Tibial artery (tissue), 4 donors: ENCODE measurements around the gene TLX2.
"Not testable (repeated sequence)": the region's sequence is repeated elsewhere in the genome, so short reads cannot be mapped to it uniquely, and the experiment has no call there.

Experiments
- DNase-seq, 2 donors: peaks; one replicate each; pipeline ENCODE4 v3.0.0-alpha.2; 2019
- H3K27ac ChIP-seq, 2 donors: fragments of 200-600 bp; sonication (generic) in 1 of 2; 1 replicate in 1 of 2; 2 replicates in 1 of 2; pipeline ENCODE4 v1.5.1; 2018 to 2019; ENCODE audit warnings: mild to moderate bottlenecking in 1 of 2
- H3K27me3 ChIP-seq, 2 donors: fragments of 200-600 bp; sonication (generic) in 1 of 2; one replicate each; pipeline versions ENCODE4 v1.5.1 to v1.6.0; 2016 to 2019
- H3K36me3 ChIP-seq, 3 donors: fragments of 200-600 bp; sonication (generic) in 2 of 3; one replicate each; pipeline ENCODE4 v1.5.1; 2016 to 2019; ENCODE audit warnings: mild to moderate bottlenecking in 2 of 3
- H3K4me1 ChIP-seq, 4 donors: fragments of 200-600 bp; sonication (generic) in 2 of 4; 1 replicate in 3 of 4; 2 replicates in 1 of 4; pipeline ENCODE4 v1.5.1; 2016 to 2019
- H3K4me3 ChIP-seq, 2 donors: fragments of 200-600 bp; sonication (generic) in 1 of 2; 1 replicate in 1 of 2; 2 replicates in 1 of 2; pipeline ENCODE4 v1.5.1; 2018 to 2019; ENCODE audit warnings: mild to moderate bottlenecking in 2 of 2
- H3K9me3 ChIP-seq, 3 donors: fragments of 200-600 bp; sonication (generic) in 1 of 3; one replicate each; pipeline ENCODE4 v1.5.1; 2016 to 2019
- intact Hi-C: fragments of 100-400 bp; cut with DNase I; formaldehyde crosslinking; loops from one replicate; pipeline ENCODE4 v1.15.0; 2023; ENCODE audit warnings: low total_unique reads
- TF ChIP-seq, protein P1 (sequence below), 2 experiments: fragments of 200-600 bp in 1 of 2; fragments of 450-650 bp in 1 of 2; IDR thresholded peaks; one replicate each; pipeline ENCODE4 v1.5.1; 2017 to 2019; ENCODE audit warnings: antibody characterized with exemption in 2 of 2, mild to moderate bottlenecking in 1 of 2, moderate library complexity in 1 of 2

The TLX2 gene

DNA sequence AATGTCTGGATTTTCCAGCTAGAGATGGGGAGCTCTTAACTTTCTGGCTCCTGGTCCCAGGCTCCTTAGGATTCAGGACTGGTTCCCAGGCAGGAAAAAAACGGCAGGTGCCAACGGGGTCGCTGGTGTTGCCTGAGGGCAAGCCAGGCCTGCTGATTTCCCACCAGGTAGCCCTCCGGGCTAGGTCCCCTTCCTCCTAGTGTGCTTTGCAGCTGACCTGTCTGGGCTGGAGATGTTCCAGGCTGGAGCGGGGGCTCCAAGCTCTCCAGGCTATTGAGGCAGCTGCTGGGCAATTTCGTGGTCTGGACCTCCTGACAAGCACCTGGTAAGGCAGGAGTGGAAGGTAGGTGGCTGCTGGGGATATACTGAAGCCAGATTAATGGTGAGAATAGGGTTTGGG, 39.8 kb upstream of the TLX2 start:
- Histone ChIP-seq H3K27me3 (no peaks in the 10 kb centered on the region), H3K27ac (no peak overlapping the region), H3K4me1 (peaks cover 0 to 25% (median 13%) of the 10 kb centered on the region in 4 donors), H3K36me3 (peaks cover 15 to 43% (median 26%) of the 10 kb centered on the region in 3 donors), H3K4me3 (no peak overlapping the region), H3K9me3 (no peaks in the 10 kb centered on the region)
- intact Hi-C loops = no loop called here
- no peak for DNase-seq
- TF ChIP-seq, protein P1, sequence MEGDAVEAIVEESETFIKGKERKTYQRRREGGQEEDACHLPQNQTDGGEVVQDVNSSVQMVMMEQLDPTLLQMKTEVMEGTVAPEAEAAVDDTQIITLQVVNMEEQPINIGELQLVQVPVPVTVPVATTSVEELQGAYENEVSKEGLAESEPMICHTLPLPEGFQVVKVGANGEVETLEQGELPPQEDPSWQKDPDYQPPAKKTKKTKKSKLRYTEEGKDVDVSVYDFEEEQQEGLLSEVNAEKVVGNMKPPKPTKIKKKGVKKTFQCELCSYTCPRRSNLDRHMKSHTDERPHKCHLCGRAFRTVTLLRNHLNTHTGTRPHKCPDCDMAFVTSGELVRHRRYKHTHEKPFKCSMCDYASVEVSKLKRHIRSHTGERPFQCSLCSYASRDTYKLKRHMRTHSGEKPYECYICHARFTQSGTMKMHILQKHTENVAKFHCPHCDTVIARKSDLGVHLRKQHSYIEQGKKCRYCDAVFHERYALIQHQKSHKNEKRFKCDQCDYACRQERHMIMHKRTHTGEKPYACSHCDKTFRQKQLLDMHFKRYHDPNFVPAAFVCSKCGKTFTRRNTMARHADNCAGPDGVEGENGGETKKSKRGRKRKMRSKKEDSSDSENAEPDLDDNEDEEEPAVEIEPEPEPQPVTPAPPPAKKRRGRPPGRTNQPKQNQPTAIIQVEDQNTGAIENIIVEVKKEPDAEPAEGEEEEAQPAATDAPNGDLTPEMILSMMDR (IDR thresholded peaks at IDR 0.05) = no peak

DNA sequence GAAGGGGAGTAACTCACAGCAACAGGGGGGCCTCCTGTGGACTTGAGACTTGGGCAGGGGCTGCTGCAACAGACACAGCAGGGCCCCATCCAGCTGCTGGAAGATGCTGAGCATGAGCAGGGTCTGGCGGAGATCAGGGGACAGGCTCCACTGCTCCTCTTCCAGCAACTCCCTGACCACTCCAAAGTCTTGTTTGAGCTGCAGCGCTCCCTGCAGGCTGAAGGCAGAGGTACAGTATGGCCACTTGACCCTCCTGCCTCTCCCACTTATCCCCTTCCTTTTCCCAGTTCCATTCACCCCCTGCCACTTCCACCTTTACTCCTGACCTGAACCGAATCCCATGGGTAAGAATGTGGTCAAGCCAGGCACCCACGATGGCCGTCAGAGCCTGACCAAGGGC, 39.4 kb upstream of the TLX2 start:
- no peaks in the 10 kb centered on the region for H3K27me3 ChIP-seq
- TF ChIP-seq, protein P1 (IDR thresholded peaks at IDR 0.05) = no peak
- H3K36me3 ChIP-seq = peaks cover 15 to 47% (median 26%) of the 10 kb centered on the region in 3 donors
- no peak overlapping the region for H3K4me3 ChIP-seq
- no peaks in the 10 kb centered on the region for H3K9me3 ChIP-seq
- no peak for DNase-seq
- intact Hi-C loops = no loop called here
- no peak overlapping the region for H3K27ac ChIP-seq
- peaks cover 0 to 25% (median 15%) of the 10 kb centered on the region in 4 donors for H3K4me1 ChIP-seq

DNA sequence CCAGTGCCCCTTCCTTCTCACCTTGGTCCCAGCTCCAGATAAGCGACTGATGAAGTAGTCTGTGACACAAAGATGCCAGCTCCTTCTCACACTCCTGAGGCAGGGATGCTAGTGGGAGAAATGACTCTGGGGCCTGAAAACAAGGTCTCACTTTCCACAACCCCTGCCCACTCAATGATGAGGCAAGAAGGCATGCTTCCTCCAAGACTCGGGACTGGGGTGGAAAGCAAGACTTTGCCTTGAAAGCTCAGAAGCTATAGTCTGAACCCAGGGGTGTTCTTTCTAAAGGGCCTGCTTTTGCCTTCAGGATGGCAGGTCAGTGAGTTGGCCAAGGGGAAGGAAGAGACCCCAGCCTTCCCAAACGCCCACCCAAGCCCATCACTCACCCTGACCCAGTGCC, 32.8 kb upstream of the TLX2 start:
- TF ChIP-seq, protein P1 (IDR thresholded peaks at IDR 0.05) = no peak
- intact Hi-C loops = loop anchor here (5.0 kb wide), 1 partner anchor 46 kb away; the partner anchor contains the start of genes AUP1, DQX1 and HTRA2
- H3K36me3 ChIP-seq = peaks cover 10 to 50% (median 26%) of the 10 kb centered on the region in 3 donors

DNA sequence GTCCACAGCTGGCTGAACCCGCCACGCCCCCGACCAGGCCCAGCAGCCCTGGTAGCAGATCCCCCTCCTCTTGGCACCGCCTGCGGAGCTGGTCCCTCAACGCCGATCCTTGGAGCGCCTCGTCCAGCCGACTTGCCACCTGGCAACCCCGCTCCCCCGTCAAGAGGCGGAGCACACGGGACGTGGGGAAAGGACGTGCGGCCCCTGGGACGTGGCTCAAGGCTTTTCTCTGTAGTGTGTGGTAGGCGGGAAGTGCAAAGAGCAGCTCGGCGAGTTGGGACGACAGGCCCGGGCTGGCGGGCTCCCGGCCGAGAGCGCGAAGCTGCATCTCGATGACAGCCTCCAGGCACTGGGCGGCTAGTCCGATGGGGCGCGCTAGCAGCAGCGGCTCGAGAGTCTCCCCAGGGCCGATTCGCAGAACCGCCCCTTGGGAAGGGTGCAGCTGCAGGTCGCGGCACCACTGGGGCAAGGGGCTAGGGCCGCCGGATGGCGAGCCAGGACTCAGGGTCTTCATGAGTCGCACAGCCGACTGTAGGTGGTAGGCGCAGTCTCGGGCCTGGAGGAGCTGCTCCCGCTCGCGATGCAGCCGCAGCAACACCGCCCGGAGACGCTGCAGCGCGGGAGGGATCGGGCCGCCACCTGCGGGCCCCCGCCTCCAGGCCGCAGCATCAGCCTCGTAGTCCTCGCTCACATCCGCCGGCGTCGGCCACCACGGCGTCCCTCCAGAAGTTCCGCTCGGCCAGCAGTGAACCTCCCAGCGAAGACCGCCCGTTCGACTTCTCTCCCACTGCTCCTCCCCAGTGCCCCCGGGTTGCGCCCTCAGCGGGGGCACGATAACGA, 32.1 kb upstream of the TLX2 start:
- H3K4me1 ChIP-seq = peaks cover 0 to 35% (median 26%) of the 10 kb centered on the region in 4 donors
- H3K27ac ChIP-seq = peak overlapping the region; percentile 83 to 95
- no peaks in the 10 kb centered on the region for H3K9me3 ChIP-seq
- intact Hi-C loops = loop anchor here (2.0 to 5.0 kb wide), 2 partner anchors 27 to 45 kb away; partner anchors contain the start of genes AUP1, DQX1, HTRA2 and INO80B
- TF ChIP-seq, protein P1 (IDR thresholded peaks at IDR 0.05) = no peak
- peak overlapping the region; percentile 84 to 86 for H3K4me3 ChIP-seq
- DNase-seq = peak; percentile 67
- H3K27me3 ChIP-seq = no peaks in the 10 kb centered on the region
- peaks cover 17 to 53% (median 26%) of the 10 kb centered on the region in 3 donors for H3K36me3 ChIP-seq

More for the DNA sequence above, 32.8 kb upstream of the TLX2 start:
- no peaks in the 10 kb centered on the region for H3K27me3 ChIP-seq
- H3K4me1 ChIP-seq = peaks cover 0 to 35% (median 26%) of the 10 kb centered on the region in 4 donors
- peak overlapping the region; percentile 83 to 95 for H3K27ac ChIP-seq
- no peaks in the 10 kb centered on the region for H3K9me3 ChIP-seq
- H3K4me3 ChIP-seq = peak overlapping the region; percentile 84 to 86
- DNase-seq = no peak

DNA sequence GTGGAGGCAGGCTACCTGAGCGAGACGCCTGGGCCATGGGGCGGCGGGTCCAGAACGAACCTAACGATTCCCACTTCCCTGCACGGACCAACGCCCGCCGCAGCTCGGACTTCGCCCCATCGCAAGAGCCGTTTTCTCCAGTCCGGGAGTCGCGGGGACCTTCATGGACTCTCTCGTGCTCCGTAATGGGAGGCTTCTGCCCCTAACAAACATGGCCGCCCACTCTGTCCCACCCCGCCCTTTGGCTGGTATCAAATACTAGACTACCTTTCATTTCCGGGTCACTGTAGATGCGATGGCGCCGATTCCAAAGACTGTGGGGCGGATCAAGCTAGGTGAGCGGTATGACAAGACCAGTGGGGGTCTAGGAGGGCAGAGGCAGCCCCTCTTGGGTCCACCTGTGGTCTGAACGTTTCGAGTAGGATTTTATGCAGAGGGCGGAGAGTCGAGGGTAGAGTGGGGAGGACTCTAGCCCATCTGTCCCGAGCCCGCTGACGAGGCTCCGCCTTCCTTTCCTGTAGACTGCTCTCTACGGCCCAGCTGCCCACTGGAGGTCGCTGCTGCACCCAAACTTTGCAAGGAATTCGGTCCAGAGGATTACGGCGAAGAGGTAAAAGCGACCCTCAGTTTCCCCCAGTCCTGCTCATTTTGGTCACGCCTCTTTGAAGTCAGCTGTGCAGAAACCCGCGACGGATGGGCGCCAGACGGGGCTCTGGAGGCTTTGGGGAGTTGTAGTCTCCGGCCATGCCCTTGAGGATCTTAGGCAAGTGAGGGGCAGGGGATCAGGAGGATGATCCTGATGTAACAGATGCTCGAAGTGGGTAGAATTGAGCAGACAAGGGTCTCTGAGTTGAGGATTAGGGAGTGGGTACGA, 31.2 kb upstream of the TLX2 start, which contains the start of the genes CCDC142 and TTC31:
CCDC142 (minus strand) TSS at position 198 of the 874 bp plus-strand sequence; CDS start at position 37, 161 bp downstream.
TTC31 (plus strand) TSS at position 281 of the 874 bp plus-strand sequence; CDS start at position 296, 15 bp downstream.
- Histone ChIP-seq H3K4me3 (peak within 1 kb of the TSS; percentile 84 to 86), H3K9me3 (no peaks in the 10 kb centered on the region), H3K4me1 (peaks cover 0 to 35% (median 26%) of the 10 kb centered on the region in 4 donors), H3K36me3 (peaks cover 17 to 50% (median 23%) of the 10 kb centered on the region in 3 donors), H3K27me3 (no peaks in the 10 kb centered on the region), H3K27ac (peak within 1 kb of the TSS; percentile 83 to 95)
- TF ChIP-seq, protein P1 (IDR thresholded peaks at IDR 0.05) = peak; percentile 79 to 88
- DNase-seq = peak; percentile 98 to 99
- intact Hi-C loops = loop anchor here (2.0 to 5.0 kb wide), 2 partner anchors 28 to 44 kb away; partner anchors contain the start of genes AUP1, DQX1, HTRA2 and INO80B

DNA sequence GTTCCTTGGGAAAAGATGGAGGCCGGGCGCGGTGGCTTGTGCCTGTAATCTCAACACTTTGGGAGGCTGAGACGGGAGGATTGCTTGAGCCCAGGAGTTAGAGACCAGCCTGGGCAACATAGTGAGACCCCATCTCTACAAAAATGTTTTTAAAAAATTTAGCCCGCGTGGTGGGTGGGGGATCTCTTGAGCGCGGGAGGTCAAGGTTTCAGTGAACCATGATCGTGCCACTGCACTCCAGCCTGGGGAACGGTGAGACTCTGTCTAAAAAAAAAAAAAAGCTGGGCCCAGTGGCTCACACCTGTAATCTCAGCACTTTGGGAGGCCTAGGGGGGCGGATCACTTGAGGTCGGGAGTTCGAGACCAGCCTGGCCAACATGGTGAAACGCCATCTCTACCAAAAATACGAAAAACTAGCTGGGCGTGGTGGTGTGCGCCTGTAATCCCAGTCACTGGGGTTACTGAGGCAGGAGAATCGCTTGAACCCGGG, 30.5 kb upstream of the TLX2 start:
- H3K27me3 ChIP-seq, H3K9me3 ChIP-seq, DNase-seq: not testable (repeated sequence)
- peaks cover 17 to 50% (median 18%) of the 10 kb centered on the region in 3 donors for H3K36me3 ChIP-seq
- H3K4me1 ChIP-seq = peaks cover 0 to 35% (median 26%) of the 10 kb centered on the region in 4 donors
- H3K27ac ChIP-seq = peak overlapping the region; percentile 83 to 95
- peak overlapping the region; percentile 84 to 86 for H3K4me3 ChIP-seq
- intact Hi-C loops = loop anchor here (1.0 to 5.0 kb wide), 3 partner anchors 29 to 104 kb away; partner anchors contain the start of genes AUP1, DQX1, HTRA2 and INO80B
